Mesothelial cell of epicardium (in vitro differentiated cells): ENCODE results near the gene YEATS4. TPM values are rescaled to one million over a fixed set of nuclear protein-coding genes. Genes with fewer than 3 reads are reported as not detected.

Source experiments
- total RNA-seq: library from RNA; stranded (reverse); gene quantifications from 3 replicates; pipeline ENCODE4 v1.2.1, GENCODE V29; 2021

YEATS4 gene
- total RNA-seq, 1 donor from 2014 or later: 20.7 TPM

Other genes starting within 250 kb of the YEATS4 start
- gene CPSF6, start 120.2 kb upstream of the YEATS4 start, total RNA-seq: 151 to 155 TPM (median 152 TPM) in 3 replicates
- 0.34 to 0.60 TPM (median 0.47 TPM) in 3 replicates for gene LYZ, start 11.4 kb upstream of the YEATS4 start, total RNA-seq
- 46.1 to 49.2 TPM (median 47.8 TPM) in 3 replicates for gene FRS2, start 110.6 kb downstream of the YEATS4 start, total RNA-seq
- 215 to 223 TPM (median 220 TPM) in 3 replicates for gene CCT2, start 225.7 kb downstream of the YEATS4 start, total RNA-seq